G401 (cell line): ENCODE data around the gene SYMPK. TPM values are rescaled to one million over a fixed set of nuclear protein-coding genes. Genes with fewer than 3 reads are reported as not detected.
A peak's percentile ranks its signal among the peaks of the same experiment; 100 is the strongest.
"Not testable (repeated sequence)": the region's sequence is repeated elsewhere in the genome, so short reads cannot be mapped to it uniquely, and the experiment has no call there.

Source experiments
- DNase-seq: peaks from one replicate; pipeline ENCODE4 v3.0.0-alpha.2; 2015; ENCODE audit warnings: low spot score
- in situ Hi-C: cut with HindIII; loops from 2 replicates; pipeline ENCODE4 v1.10.0; 2016; ENCODE audit warnings: low sequenced_read_pairs, mixed read lengths
- total RNA-seq: library from RNA; depleted of rRNA; stranded (reverse); fragments of >200 nt; shearing (Covaris generic); gene quantifications from 2 replicates; pipeline ENCODE4 v1.2.3, GENCODE V29; 2014

SYMPK gene
- total RNA-seq, 1 experiment from 2014 or later, result 136 TPM

- in situ Hi-C loops, result no loop called here
- DNase-seq, result no peak
Measured at GRCh38 chr19:45873219-45873772, 10.3 kb upstream of the SYMPK start.

DNA sequence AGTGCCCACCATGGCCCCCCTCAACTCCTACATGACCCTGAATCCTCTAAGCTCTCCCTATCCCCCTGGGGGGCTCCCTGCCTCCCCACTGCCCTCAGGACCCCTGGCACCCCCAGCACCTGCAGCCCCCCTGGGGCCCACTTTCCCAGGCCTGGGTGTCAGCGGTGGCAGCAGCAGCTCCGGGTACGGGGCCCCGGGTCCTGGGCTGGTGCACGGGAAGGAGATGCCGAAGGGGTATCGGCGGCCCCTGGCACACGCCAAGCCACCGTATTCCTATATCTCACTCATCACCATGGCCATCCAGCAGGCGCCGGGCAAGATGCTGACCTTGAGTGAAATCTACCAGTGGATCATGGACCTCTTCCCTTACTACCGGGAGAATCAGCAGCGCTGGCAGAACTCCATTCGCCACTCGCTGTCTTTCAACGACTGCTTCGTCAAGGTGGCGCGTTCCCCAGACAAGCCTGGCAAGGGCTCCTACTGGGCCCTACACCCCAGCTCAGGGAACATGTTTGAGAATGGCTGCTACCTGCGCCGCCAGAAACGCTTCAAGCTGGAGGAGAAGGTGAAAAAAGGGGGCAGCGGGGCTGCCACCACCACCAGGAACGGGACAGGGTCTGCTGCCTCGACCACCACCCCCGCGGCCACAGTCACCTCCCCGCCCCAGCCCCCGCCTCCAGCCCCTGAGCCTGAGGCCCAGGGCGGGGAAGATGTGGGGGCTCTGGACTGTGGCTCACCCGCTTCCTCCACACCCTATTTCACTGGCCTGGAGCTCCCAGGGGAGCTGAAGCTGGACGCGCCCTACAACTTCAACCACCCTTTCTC, 9.4 kb upstream of the SYMPK start:
- no peak for DNase-seq
- in situ Hi-C loops, result no loop called here

- in situ Hi-C loops, result no loop called here
- no peak for DNase-seq
Measured at GRCh38 chr19:45870798-45871197, 7.9 kb upstream of the SYMPK start.

DNA sequence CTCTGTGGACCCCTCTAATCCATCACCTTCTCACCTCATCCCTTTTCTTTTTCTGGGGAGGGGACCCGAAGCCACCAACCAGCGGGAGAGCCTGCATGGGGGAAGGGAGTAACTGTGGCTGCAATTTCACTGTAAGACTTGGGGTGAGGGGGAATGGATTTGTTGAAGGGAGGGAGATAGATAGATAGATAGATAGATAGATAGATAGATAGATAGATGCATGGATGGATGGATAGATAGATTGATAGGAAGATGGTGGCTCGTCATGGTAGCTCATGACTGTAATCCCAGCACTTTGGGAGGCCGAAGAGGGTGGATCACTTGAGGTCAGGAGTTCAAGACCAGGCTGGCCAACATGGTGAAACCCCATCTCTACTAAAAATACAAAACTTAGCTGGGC, 4.3 kb upstream of the SYMPK start:
- DNase-seq, in situ Hi-C loops: not testable (repeated sequence)

DNA sequence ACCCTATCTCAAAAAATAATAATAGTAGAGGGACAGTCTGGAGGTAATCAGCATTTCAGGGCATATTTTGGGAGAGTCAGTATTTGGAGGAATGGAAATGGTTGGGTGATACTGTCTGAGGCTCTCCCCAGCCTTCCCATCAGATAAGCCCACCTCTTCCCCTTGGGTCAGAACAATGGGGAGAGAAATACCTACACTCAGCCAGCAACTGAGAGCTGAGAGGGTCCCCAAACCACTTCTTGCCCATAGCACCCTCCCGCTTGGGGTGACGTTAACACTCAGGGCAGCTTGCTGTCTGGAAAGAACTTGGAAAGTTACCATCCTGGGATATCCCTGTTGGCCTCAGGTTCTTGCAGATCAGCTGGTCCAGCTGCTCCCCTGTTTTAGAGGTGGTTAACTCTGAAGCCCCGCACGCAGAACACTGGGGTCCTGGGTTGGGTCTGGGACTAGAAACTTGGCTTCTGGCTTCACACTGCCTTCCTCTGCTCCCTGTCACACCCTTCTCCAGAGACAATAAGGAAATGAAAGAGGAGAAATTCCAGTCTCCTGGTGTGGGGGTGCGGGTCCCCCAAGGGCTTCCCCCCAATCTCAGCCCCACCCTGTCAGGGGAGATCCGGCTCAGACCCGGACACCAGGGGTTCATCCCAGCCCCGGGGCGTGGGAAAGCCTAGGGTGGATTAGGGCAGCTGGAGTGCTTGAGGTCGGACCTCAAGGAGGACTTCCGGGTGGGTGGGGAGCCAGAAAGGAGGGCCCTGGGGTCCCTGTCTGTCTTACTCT, 3.6 kb upstream of the SYMPK start:
- DNase-seq, result no peak
- in situ Hi-C loops, result no loop called here

- no peak for DNase-seq
- in situ Hi-C loops, result no loop called here
Measured at GRCh38 chr19:45865269-45865948, 2.5 kb upstream of the SYMPK start.

DNA sequence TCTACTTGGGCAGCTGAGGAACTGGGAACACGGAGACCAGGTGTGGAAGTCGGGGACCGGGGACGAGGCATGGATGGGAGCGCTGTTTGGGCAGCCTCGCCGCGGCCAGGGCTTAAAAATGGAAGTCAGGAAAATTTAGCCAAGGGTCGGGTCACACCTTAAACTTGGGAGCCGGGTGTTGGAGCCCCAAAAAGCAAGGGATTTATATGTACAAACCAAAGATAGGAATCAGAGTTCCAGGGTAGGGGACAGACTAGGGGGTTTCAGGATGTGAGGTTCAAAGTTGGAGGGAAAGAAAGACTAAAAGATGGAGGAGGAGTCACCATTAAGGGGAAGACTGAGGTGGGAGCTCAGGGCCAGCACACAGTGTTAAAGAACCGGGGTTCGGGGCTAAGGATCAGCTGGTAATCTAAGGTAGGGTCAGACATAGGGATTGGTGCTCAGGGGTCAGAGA, 1.7 kb upstream of the SYMPK start:
- DNase-seq, result no peak
- in situ Hi-C loops, result no loop called here

DNA sequence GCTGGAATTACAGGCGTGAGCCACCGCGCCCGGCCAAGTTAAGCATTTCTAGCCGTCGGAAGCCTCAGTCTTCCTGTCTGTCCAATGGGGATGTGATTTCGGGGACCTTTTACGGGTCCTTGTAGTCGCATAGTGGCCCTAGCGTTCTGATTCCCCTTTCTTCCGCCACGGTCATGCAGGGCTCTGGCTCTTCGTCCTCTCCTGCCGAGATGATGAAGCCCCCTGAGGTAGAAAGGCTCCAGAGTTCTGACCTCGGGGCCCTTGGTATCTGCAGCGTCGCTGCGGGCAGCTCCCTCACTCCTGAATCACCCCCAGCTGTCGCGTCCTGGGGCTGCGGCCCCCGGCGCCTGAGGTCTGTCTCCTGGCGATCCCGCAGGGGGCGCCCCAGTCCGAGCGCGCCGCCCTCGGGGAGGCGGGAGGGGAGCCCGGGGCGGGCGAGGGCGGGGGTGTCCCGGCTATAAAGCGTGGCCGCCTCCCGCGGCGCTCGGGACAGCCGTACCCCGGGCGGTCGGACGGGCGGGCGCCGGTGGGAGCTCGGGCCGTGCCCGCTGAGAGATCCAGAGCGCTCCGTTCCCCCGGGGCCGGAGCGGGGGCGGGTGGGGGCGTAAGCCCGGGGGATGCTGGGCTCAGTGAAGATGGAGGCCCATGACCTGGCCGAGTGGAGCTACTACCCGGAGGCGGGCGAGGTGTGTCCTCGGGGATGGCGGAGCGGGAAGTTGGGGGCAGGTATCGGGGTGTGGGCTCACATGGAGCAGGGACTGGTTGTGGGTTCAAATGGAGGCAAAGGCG, 1.1 kb upstream of the SYMPK start, which contains the start of gene FOXA3:
Gene FOXA3, plus strand, starts transcription at position 487 of the 789 bp plus-strand sequence. Its CDS starts 131 bp downstream, at position 618.
- no peak for DNase-seq
- in situ Hi-C loops, result no loop called here

DNA sequence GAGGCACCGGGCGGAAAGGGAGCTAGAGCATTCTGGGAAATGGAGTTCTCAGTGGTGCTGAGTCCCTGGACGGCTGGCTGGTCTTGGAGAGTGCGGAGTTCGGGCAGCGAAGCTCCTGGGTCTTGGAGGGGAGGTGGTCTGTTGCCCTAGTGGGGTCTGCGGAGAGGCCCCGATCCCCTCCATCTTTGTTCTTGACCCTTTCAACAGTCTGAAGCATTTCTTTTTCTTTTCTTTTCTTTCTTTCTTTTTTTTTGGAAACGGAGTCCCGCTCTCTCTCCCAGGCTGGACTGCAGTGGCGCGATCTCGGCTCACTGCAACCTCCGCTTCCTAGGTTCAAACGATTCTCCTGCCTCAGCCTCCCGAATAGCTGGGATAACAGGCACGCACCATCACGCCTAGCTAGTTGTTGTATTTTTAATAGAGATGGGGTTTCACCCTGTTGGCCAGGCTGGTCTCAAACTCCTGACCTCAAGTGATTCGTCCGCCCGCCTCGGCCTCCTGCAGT, 440 bp upstream of the SYMPK start:
- in situ Hi-C loops, result no loop called here
- no peak for DNase-seq

DNA sequence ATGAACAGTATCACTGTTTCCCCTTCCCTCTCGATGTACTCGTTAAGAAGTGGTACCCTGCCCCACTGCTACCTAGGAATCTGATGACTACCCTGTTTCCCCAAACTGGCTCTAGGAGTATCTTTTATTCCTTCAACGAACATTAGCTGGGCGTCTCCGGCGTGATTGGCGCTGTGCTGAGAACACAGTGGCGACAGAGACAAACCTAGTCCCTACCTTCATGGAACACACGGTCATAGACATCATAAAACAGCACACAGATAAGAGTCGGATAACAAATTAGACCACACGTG, 730 bp downstream of the SYMPK start:
- in situ Hi-C loops, result no loop called here
- DNase-seq, result no peak

DNA sequence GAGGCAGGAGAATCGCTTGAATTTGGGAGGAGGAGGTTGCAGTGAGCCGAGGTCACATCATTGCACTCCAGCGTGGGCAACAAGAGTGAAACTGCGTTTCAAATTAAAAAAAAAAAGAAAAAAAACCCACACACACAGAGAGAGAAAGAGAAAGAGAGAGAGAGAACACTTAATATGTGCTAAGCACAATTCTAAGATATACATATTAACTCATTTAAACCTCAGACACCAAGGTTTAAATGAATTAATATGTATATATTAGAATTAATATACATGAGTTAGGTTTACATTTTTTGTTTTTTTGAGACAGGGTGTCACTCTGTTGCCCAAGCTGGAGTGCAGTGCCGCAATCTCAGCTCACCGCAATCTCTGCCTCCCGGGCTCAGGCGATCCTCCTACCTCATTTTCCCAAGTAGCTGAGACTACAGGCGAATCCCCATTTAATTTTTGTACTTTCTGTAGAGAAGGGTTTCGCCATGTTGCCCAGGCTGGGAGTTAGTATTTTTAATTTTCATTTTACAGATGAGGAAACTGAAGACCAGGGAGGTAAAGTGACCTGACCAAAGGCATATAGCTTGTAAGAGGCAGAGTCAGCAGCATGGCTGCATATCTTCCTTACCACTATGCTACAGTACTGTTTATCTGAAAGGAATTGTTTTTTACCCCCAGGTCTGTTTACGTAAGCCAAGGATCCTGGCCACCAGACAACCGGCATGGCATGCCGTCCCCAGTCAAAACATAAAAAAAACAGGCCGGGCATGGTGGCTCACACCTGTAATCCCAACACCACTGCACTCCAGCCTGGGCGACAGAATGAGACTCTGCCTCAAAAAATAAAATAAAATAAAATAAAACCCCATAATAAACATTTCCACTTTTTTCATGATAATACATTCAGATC, 2.3 kb downstream of the SYMPK start:
- in situ Hi-C loops, result no loop called here
- DNase-seq, result no peak

DNA sequence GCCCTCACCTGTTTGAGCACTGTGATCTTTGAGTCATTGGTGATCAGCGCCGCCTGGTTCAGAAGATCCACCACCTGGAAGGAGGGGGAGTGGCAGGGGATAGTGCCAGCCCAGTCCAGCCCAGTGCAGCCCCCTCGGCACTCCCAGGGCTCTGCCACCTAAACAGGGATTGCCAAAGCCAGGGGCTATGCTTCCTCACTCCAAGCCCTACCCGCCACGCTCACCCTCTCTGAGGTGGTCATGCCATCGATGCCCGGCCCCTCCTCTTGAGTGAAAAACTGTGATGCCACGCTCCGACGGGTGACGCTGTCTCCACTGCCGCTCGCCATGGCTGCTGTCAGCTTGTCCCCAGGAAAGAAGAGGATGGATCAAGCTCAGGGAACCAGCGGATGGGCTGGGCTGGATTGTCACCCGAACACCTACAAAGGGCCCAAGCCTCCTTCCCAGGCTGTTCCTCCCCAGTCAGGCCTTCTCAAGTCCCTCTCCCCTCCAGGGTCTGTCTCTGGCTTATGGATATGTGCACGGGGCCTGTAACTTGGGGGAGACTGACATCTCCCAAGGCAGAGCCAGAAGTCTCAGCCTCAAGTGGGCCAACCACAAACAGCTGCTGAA, 8.7 kb downstream of the SYMPK start:
- in situ Hi-C loops, result no loop called here
- DNase-seq, result no peak

DNA sequence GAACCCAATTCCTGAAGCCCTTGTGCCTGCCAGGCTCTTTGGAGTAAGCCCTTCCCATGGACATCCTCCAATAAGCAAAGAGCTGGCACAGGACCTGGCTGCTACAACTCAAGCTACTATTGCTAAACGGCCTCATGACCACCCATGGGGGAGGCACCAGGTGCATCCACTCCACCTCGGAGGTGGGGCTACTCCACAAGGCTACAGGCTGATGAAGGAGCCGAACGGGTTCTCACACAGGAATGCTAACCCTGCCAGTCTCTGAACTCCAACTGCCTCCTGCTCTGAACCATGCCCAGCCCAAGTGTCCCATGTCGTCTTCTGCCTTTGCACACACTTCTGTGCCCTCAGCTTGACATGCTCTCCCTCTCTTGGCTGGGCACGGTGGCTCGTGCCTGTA, 10.0 kb downstream of the SYMPK start:
- in situ Hi-C loops, result no loop called here

GRCh38 chr19:45852145-45852750, 10.7 kb downstream of the SYMPK start:
- no peak for DNase-seq
- in situ Hi-C loops, result no loop called here

More for the DNA sequence above, 10.0 kb downstream of the SYMPK start:
- DNase-seq, result peak; percentile 9

- DNase-seq, result no peak
- in situ Hi-C loops, result no loop called here
Measured at GRCh38 chr19:45848922-45849321, 14.0 kb downstream of the SYMPK start.

- no peak for DNase-seq
- in situ Hi-C loops, result no loop called here
Measured at GRCh38 chr19:45847663-45848062, 15.3 kb downstream of the SYMPK start.

- in situ Hi-C loops, result no loop called here
- no peak for DNase-seq
Measured at GRCh38 chr19:45842198-45842597, 20.7 kb downstream of the SYMPK start.
